ENCODE measurements around the gene SPTBN4.
"Not testable (repeated sequence)": the region's sequence is repeated elsewhere in the genome, so short reads cannot be mapped to it uniquely, and the experiment has no call there.

Gene SPTBN4

DNA sequence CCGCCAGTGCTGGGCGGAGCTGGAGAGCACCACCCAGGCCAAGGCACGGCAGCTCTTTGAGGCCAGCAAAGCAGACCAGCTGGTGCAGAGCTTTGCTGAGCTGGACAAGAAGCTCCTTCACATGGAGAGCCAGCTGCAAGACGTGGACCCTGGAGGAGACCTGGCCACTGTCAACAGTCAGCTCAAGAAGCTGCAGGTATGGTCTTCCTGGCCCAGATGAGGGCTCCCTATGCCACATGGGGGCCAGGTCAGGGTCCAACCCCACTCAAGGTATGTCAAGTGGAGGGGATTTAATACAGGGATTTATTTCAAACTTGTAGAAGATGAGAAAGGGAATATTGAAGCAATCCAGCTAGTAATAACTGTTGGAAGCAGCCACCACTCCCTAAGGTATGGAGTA lies 67.3 kb downstream of the SPTBN4 start:
- no peak for DNase-seq

DNA sequence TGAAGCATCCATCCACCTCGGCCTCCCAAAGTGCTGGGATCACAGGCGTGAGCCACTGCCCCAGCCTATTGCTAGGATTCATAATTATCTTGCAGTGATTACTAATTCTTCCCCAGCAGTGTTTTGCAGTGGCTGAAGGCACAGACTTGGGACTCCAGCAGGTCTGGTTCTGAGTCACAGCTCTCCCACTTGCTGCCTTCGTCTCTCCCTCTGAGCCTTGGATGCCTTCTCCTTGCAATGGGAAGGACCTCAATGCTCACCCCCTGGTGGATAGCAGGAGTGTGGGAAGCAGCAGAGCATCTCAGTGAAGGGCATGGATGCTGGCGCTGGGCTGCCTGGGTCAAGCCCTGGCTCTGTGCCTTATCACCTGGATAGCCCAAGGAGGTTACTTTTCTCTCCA lies 72.3 kb downstream of the SPTBN4 start:
- no peak for DNase-seq

DNA sequence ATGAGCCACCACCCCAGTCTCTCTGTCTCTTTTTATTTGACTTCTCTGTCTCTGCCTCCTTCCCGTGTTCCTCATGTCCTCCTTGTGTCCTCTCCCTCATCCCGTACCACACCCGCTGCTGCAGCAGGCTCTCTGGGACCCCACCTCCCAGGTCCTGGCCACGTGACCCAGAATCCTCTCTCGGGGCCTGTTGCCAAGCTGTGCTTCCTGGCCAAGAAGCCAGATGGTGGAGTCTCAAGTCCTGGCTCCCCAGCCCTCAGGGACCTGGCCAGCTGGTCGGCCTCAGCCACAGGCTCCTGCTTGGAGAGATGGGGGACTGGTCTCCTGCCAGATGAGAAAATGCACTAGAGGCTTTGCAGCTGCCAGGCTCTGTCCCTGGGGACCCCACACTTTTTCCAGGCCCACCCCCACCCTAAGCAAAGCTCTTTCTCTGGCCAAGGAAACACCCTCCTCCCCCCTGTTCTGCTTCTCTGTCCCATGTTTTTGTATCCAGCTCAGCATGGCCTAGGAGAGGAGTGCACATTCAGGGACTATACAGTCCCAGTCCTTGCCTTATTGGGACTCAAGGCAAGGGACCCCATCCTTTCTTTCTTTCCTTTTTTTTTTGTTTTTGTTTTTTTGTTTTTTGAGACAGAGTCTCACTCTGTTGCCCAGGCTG lies 75.5 kb downstream of the SPTBN4 start:
- peak; percentile 99 for DNase-seq

DNA sequence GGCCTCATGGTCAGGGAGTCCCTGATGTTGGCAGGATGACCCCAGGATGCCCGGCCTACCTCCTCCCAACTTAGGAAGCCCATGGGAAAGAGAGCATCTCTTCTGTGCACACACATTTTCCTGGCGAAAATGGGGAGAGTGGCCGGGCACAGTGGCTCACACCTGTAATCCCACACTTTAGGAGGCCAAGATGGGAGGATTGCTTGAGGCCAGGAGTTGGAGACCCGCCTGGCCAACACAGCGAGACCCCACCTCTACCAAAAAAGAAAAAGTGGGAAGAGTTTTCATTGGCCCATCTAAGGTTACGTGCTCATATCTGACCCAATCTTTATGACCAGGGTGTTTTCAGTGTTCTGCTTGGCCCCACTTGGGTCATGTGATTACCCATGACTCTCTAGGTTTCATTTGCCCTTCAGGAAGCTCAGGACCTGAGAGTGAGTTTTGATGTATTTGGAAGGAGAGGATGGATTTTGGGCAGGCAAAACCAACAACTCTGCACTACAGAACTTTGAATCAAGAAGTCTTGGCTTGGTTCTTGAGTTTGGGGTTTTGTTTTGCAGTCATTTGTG lies 76.3 kb downstream of the SPTBN4 start:
- DNase-seq = no peak

DNA sequence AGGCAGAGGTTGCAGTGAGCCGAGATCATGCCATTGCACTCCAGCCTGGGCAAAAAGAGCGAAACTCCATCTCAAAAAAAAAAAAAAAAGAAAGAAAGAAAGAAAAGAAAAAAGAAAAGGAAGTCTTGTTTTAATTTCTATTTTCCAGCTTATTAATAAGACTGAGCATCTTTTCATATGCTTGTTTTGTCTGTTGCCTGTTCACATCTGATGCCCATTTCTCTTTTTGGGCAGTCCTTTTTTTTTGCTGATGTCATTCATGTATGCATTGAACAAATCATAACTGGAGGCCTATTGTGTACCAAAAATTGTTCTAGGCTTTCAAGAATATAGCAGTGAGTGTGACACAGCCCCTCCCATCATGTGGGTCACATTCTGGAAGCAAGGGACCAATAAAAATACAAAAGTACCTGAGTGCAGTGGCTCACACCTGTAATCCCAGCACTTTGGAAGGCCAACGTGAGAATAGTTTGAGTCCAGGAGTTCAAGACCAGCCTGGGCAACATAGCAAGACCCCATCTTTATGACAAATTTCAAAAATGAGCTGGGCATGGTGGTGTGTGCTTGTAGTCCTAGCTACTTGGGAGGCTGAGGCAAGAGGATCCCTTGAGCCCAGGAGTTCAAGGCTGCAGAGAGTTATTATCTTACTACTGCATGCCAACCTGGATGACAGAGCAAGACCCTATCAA lies 79.5 kb downstream of the SPTBN4 start:
- not testable (repeated sequence) for DNase-seq

DNA sequence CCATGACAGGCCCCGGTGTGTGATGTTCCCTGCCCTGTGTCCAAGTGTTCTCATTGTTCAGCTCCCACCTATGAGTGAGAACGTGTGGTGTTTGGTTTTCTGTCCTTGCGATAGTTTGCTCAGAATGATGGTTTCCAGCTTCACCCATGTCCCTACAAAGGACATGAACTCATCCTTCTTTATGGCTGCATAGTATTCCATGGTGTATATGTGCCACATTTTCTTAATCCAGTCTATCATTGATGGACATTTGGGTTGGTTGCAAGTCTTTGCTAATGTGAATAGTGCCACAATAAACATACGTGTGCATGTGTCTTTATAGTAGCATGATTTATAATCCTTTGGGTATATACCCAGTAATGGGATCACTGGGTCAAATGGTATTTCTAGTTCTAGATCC lies 80.4 kb downstream of the SPTBN4 start:
- not testable (repeated sequence) for DNase-seq

DNA sequence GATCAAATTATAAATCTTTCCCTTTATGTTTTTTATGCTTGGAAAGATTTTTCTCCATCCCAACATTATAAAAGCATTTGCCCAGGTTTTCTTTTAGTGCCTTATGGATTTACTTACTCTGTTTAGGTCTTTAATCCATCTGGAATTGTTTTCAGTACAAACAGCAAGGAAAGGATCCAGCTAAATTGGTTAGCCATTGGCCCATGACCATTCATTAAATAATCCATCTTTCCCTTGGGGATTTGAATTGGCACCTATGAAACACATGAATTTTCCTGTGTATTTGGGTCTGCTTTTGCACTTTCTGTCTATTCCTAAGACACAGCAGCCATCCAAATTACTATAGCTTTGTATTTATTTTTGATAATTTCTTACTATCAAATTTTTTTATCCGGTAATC lies 81.0 kb downstream of the SPTBN4 start:
- DNase-seq = no peak

DNA sequence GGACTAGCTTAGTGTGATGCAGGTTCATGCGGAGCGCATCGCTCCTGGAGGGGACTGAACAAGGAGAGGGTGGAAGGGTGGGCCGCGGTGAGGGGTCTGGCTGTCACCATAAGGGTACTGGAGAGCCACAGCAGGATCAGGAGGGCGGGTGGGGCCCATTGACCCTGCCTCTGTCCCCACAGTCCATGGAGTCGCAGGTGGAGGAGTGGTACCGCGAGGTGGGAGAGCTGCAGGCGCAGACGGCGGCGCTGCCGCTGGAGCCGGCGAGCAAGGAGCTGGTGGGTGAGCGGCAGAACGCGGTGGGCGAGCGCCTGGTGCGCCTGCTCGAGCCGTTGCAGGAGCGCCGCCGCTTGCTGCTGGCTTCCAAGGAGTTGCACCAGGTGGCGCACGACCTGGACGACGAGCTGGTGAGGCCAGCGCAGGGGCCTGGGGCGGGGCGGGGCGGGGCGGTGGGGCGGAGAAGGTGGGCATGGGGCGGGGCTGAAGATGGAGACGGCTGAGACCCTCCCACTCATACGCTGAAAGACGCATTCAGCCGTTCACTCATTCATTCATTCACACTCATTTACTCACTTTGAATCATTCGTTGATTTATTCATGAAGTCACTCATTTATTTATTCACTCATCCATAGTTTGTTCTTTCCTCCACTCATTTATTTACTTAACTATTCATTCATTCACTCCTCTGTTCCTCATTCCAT lies 82.4 kb downstream of the SPTBN4 start:
- DNase-seq = peak; percentile 74

DNA sequence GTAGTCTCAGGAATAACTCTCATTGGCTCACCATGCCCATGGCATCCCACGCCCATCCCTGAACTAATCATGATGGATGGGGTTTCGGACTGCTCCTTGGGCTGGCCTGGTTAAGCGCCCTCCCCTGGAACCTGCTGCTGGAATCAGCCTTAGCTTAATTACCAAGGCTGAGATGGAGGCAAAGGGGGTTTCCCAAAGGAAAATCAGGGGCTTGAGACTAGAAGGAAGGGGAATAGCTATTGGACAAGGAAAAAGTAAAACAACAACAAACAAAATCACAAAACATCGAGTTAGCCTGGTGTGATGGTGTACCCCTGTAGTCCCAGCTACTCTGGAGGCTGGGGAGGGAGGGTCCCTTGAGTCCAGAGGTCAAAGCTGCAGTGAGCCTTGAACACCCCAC lies 84.2 kb downstream of the SPTBN4 start:
- no peak for DNase-seq

DNA sequence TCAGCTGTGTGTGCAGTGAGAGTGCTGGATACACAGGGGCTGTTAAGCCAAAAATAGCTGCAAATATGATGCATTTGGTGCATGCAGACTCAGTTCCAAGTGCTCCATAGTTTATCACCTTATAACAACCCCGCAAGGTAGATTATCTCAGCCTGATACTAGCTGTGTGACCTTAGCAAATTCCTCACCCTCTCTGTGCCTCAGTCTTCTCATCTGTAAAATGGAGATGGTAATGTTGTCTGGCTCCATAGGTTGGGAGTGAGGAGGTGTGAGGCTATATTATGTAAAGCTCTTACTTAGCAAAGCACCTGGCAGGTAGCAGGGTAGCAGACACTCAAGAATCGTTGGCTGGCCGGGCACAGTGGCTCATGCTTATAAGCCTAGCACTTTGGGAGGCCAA lies 86.0 kb downstream of the SPTBN4 start:
- DNase-seq = no peak

DNA sequence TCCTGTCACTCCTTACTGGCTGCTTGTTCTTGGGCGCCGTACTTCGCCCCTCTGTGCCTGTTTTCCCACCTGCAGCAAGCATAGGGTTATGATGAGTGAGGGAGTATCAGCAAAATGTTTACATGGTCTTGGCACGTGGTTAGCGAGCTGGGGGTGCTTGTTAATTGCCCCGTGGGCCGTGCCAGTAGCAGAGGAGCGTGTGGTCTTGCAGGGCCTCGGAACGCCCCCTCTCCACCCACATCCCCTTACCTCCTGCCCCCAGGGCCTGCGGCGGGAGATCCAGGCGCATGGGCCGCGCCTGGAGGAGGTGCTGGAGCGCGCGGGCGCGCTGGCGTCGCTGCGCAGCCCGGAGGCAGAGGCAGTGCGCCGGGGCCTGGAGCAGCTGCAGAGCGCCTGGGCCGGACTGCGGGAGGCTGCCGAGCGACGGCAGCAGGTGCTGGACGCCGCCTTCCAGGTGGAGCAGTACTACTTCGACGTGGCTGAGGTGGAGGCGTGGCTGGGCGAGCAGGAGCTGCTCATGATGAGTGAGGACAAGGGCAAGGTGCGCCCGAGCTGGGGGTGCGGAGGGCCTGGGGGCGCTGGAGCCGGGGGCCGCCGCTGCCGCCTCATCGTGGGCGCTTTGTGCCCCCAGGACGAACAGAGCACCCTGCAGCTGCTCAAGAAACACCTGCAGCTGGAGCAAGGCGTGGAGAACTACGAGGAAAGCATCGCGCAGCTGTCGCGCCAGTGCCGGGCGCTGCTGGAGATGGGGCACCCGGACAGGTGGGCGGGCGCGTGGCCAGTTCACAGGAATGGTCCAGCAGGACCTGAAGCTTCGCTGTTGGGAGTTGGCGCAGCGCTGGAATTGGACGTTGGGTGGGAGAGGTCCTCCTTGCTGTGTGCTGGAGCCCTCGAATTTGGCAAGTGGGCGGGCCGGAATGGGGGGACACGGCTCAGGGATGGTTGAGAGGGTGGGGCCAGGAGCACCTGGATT lies 87.4 kb downstream of the SPTBN4 start:
- DNase-seq = no peak

DNA sequence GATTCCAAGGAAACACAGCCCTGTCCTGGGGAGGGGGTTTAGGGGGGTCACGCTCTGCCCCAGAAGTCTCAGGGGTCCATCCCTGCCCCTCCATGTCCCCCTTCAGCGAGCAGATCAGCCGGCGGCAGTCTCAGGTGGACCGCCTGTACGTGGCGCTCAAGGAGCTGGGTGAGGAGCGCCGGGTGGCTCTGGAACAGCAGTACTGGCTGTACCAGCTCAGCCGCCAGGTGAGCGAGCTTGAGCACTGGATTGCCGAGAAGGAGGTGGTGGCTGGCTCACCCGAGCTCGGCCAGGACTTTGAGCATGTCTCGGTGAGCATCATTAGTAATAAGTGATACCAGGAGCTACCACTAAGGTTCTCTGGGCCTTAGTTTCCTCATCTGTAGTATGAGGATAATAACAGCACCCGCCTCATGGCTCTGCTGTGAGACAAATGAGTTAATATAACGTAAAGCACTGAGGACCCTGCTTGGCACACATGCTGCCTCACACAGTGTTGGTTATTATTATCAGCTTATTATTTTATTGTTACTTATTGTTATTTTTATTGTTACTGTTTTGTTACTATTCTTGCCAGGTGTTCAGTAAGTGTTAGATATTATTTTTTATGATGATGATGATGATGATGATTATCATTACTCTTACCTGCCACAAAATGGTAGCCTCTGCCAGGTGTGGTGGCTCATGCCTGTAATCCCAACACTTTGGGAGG lies 89.3 kb downstream of the SPTBN4 start:
- DNase-seq = no peak

DNA sequence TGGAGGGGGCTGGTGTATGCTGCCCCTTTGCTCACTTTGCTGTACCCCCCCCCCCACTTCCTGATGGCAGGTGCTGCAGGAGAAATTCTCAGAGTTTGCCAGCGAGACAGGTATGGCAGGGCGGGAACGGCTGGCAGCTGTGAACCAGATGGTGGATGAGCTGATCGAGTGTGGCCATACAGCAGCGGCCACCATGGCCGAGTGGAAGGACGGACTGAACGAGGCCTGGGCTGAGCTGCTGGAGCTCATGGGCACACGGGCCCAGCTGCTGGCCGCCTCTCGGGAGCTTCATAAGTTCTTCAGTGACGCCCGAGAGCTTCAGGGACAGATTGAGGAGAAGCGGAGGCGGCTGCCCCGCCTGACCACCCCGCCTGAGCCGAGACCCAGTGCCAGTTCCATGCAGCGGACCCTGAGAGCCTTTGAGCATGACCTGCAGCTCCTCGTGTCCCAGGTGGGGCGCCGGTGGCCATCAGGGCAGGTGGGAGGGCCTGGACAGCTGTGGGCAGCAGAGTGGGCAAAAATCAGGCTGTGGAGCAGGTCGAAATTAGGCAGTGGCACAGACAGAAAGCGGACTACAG lies 90.2 kb downstream of the SPTBN4 start:
- DNase-seq = no peak

DNA sequence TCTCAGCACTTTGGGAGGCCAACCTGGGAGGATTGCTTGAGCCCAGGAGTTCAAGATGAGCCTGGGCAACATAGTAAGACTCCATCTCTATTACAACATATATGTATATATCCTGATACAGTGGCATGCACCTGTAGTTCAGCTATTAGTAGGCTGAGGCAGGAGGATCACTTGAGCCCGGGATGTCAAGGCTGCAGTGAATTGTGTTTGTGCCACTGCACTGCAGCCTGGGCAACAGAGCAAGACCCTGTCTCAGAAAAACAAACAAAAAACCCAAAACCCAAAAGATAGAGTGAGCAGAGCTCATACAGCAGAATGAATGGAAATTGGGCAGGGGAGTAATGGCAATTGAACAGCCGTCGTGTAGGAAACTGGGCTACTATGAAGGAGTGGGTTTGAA lies 92.6 kb downstream of the SPTBN4 start:
- no peak for DNase-seq

DNA sequence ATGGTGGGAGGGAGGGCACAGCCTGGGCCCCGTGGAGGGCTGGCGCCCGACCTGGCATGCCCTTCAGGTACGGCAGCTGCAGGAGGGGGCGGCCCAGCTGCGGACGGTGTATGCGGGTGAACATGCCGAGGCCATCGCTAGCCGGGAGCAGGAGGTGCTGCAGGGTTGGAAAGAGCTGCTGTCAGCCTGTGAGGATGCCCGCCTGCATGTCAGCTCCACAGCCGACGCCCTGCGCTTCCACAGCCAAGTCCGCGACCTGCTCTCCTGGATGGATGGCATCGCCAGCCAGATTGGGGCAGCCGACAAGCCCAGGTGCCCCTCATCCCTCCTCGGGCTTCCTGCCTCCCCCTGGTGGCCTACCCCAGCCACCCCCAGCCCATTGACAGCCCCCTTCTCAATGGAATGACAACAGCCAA lies 93.3 kb downstream of the SPTBN4 start:
- DNase-seq = peak; percentile 81

DNA sequence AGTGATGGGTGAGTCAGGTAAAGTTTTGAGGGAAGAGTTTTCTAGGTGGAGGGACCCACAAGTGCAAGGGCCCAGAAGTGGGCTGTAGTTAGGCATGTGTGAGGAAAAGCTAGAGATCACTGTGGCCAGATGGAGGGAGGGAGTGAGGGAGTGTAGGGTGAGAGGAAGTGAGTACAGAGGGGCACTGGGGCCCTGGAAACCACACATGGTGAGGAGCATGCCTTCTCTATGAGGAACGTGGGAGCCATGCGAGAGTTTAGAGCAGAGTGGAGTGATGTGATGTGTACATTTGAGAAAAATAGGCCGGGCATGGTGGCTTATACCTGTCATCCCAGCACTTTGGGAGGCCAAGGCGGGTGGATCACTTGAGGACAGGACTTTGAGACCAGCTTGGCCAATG lies 95.1 kb downstream of the SPTBN4 start:
- DNase-seq = no peak

DNA sequence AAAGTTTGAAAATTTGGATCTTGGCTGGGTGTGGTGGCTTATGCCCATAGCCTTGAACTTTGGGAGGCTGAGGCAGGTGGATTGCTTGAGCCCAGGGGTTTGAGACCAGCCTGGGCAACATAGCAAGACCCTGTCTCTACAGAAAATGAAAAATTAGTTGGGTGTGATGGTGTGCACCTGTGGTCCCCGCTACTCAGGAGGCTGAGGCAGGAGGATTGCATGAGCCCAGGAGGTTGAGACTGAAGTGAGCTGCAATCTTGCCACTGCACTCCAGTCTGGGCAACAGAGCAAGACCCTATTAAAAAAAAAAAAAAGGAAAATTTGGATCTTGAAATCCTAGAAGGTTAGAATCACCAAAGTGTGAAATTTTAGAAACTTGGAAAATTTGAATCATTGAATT lies 97.7 kb downstream of the SPTBN4 start:
- DNase-seq = not testable (repeated sequence)

DNA sequence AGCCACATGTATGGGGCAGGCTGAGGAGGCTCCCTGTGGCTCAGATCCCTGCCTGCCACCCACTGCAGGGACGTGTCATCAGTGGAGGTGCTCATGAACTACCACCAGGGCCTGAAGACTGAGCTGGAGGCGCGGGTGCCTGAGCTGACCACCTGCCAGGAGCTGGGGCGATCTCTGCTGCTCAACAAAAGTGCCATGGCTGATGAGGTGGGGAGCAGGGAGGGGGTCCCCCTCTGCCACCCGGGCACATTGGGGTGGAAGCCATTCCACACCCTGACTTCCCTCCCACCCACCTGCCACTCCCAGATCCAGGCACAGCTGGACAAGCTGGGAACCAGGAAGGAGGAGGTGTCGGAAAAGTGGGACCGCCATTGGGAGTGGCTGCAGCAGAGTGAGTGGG lies 98.6 kb downstream of the SPTBN4 start:
- no peak for DNase-seq

DNA sequence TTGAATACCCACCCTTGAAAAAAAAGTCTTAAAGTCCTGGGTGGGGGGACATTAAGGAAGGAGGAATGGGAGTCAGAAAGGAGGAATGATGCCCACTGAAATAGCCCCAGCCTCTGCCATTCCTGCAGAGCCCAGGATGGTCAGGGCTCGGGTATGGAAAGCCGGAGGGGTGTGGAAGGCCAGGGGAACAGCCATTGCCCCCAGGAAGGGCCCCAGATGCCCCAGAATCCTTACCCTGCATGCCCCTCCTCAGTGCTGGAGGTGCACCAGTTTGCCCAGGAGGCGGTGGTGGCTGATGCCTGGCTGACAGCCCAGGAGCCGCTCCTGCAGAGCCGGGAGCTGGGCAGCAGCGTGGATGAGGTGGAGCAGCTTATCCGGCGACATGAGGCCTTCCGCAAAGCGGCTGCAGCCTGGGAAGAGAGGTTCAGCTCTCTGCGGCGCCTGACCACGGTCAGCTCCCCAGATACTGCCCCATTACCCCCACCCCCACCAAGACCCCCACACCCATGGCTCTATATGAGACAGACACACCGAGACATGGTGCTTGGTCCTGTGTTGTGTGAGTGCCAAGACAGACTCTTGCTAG lies 99.2 kb downstream of the SPTBN4 start:
- DNase-seq = no peak

DNA sequence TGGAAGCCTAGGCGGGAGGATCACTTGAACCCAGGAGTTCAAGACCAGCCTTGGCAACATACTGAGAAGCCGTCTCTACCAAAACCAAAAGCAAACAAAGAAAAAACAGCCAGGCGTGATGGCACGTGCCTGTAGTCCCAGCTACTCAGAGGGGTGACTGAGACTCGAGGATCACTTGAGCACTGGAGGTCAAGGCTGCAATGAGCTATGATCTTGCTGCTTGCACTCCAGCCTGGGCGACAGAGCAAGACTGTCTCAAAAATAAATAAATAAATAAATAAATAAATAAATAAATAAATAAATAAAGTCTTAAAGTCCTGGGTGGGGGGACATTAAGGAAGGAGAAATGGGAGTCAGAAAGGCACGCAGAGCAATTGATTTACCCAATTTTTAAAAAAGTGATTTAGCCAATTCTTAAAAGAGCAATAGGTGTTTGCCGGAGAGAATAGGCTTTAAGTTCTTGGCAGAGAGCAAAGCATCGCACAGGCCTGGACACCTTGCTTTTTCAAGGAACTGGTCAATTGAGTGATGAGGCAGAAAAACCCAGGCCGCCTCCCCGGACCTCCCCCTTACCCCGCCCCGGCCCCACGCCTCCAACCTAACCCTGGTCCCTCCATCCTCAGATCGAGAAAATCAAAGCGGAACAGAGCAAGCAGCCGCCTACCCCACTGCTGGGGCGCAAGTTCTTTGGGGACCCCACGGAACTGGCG lies 100.4 kb downstream of the SPTBN4 start:
- no peak for DNase-seq
